K562 (cell line): ENCODE data around the gene SPEM1.

Source experiments
- ASH1L ChIP-seq: fragments of 450-650 bp; IDR thresholded peaks from 2 replicates; pipeline ENCODE4 v1.6.1; 2018; ENCODE audit warnings: borderline replicate concordance, mild to moderate bottlenecking, low read depth; ENCODE audit not compliant: partially characterized antibody
- BACH1 ChIP-seq: fragments of 200-800 bp; sonication (Bioruptor generic); IDR thresholded peaks from 2 replicates; pipeline ENCODE4 v1.6.1; 2016; ENCODE audit warnings: missing genetic modification characterization, missing compliant biosample characterization
- BRCA1 ChIP-seq, 2 experiments: fragments of 450-650 bp in 1 of 2; sonication (generic) in 1 of 2; formaldehyde crosslinking in 1 of 2; IDR thresholded peaks; 2 replicates each; pipeline versions ENCODE4 v1.5.0 to v1.6.1; 2017 to 2020; ENCODE audit warnings: mild to moderate bottlenecking in 1 of 2, missing genetic modification reagents in 1 of 2
- EP300 ChIP-seq: IDR thresholded peaks from 2 replicates; pipeline ENCODE4 v1.6.1; 2012; ENCODE audit warnings: low read length, improper control_type of control experiment
- HNRNPH1 ChIP-seq: fragments of 200-400 bp; formaldehyde crosslinking; optimal IDR thresholded peaks from 2 replicates; pipeline ENCODE3; 2017; ENCODE audit warnings: low read depth, mild to moderate bottlenecking, low read length, moderate library complexity
- MAFK ChIP-seq: IDR thresholded peaks from 2 replicates; pipeline ENCODE4 v1.6.1; 2011; ENCODE audit warnings: low read length, improper control_type of control experiment
- POLR2A ChIP-seq: fragments of 450-650 bp; conservative IDR thresholded peaks from 2 replicates; pipeline ENCODE4 v1.6.1; 2016
- RAD21 ChIP-seq, 2 experiments: fragments of 250-450 bp in 1 of 2; fragments of 450-650 bp in 1 of 2; sonication (Bioruptor Pico) in 1 of 2; formaldehyde crosslinking in 1 of 2; IDR thresholded peaks in 1 of 2; conservative IDR thresholded peaks in 1 of 2; 2 replicates each; pipeline versions ENCODE4 v1.4.0 to v1.8.0; 2020 to 2022; ENCODE audit warnings: mild to moderate bottlenecking in 2 of 2, moderate library complexity in 1 of 2
- TAL1 ChIP-seq: fragments of 450-650 bp; IDR thresholded peaks from 2 replicates; pipeline ENCODE4 v1.6.1; 2016; ENCODE audit warnings: mild to moderate bottlenecking
- ZNF232 ChIP-seq: sonication (generic); formaldehyde crosslinking; IDR thresholded peaks from 2 replicates; pipeline ENCODE4 v1.8.0; 2022; ENCODE audit warnings: mild to moderate bottlenecking, missing genetic modification reagents
- ZNF696 ChIP-seq: fragments of 250-450 bp; sonication (Bioruptor Pico); conservative IDR thresholded peaks from 2 replicates; pipeline ENCODE4 v1.4.0; 2020; ENCODE audit warnings: mild to moderate bottlenecking, moderate library complexity
- ZNF780A ChIP-seq: fragments of 250-450 bp; sonication (Bioruptor Pico); IDR thresholded peaks from 2 replicates; pipeline ENCODE4 v1.5.0; 2021; ENCODE audit warnings: mild to moderate bottlenecking
- ZNF785 ChIP-seq: fragments of 250-450 bp; sonication (Bioruptor Pico); IDR thresholded peaks from 2 replicates; pipeline ENCODE4 v1.4.0; 2020; ENCODE audit warnings: mild to moderate bottlenecking

DNA sequence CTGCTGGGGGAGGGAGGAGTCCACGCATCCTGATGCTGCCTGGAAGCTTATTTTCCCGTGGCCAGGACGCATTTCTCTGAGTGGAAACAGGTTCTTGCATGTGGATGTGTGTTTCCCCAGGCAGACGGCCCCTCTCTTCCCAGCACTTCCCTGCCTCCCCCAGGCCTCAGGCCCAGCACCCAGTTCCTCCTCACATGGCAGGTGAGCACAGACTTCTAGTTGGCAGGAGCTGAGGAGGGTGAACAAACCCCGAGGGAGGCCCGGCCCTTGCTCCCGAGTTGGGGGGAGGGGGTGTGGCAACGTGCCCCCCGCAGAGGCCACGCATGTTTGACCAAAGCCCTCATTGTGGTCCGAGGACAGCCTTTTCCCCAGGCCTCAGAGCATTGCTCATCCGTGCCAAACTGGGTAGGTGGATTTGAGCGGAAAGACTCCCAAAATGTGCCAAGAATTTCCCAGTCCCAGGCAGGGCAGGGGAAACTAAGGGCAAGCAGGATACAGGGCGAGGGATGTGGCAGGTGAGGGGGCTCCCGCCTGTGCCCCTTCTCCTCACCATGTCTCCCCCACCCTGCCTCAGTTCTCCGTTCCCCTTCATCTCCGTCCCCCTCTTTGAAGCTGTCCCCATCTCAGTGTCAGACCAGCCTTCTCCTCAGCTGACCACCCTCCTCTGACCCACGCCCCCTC lies 1.5 kb upstream of the SPEM1 start:
- TF ChIP-seq BRCA1 (IDR thresholded peaks at IDR 0.05) (no peak), BRCA1 (CRISPR knock-in tag; IDR thresholded peaks at IDR 0.05) (no peak), BACH1 (tag) (no peak), ZNF232 (no peak), ASH1L (no peak), EP300 (no peak), ZNF780A (CRISPR knock-in tag) (no peak), ZNF785 (no peak), RAD21 (CRISPR knock-in tag; conservative IDR thresholded peaks at IDR 0.05 in 1 of 2, IDR thresholded peaks at IDR 0.05 in 1 of 2) (no peak), ZNF696 (CRISPR knock-in tag) (no peak), TAL1 (no peak), POLR2A (no peak), HNRNPH1 (no peak), MAFK (no peak)
